Measurements from ENCODE around the gene ARNT2. TPM values are rescaled to one million over a fixed set of nuclear protein-coding genes. Genes with fewer than 3 reads are reported as not detected.

ARNT2 gene
- total and polyA plus RNA-seq, 8 donors = 0.58 to 27.4 (median 1.6) TPM

- TF ChIP-seq CTCF (IDR thresholded peaks at IDR 0.05) (no peak), EP300 (IDR thresholded peaks at IDR 0.05) (no peak), POLR2A (IDR thresholded peaks at IDR 0.05) (no peak), POLR2AphosphoS5 (IDR thresholded peaks at IDR 0.05) (no peak)
- DNase-seq = no peak
- Histone ChIP-seq H3K9me3 (no peaks in the 10 kb centered on the region), H3K4me1 (no peaks in the 10 kb centered on the region), H3K27ac (no peak overlapping the region), H3K27me3 (no peaks in the 10 kb centered on the region), H3K4me3 (no peak overlapping the region), H3K36me3 (no peaks in the 10 kb centered on the region)
- WGBS, 5 donors = 89 to 97% (median 95%) methylated on average over 2 of the region's 2 CpGs
- intact Hi-C loops (cut with DNase I; ENCODE audit: low total_unique reads) = no loop called here
Observed at GRCh38 chr15:80523746-80524145, 119.6 kb downstream of the ARNT2 start.

GRCh38 chr15:80525853-80526252 lies 121.7 kb downstream of the ARNT2 start:
- DNase-seq = no peak
- Histone ChIP-seq H3K9me3 (no peaks in the 10 kb centered on the region), H3K4me1 (peaks cover 0 to under 1% (median 0%) of the 10 kb centered on the region in 4 donors), H3K4me3 (no peak overlapping the region), H3K27me3 (no peaks in the 10 kb centered on the region), H3K27ac (no peak overlapping the region), H3K36me3 (no peaks in the 10 kb centered on the region)
- intact Hi-C loops (cut with DNase I; ENCODE audit: low total_unique reads) = no loop called here
- TF ChIP-seq EP300 (IDR thresholded peaks at IDR 0.05) (no peak), POLR2AphosphoS5 (IDR thresholded peaks at IDR 0.05) (no peak)
- WGBS, 5 donors = 83 to 91% (median 86%) methylated on average over 2 of the region's 2 CpGs

GRCh38 chr15:80526556-80527340 lies 122.6 kb downstream of the ARNT2 start:
- DNase-seq = no peak
- Histone ChIP-seq H3K27ac (no peak overlapping the region), H3K4me3 (no peak overlapping the region), H3K27me3 (no peaks in the 10 kb centered on the region), H3K4me1 (peaks cover 0 to 9% (median 4%) of the 10 kb centered on the region in 4 donors), H3K9me3 (no peaks in the 10 kb centered on the region), H3K36me3 (no peaks in the 10 kb centered on the region)
- 73 to 85% (median 77%) methylated on average over 3 of the region's 3 CpGs for WGBS, 5 donors
- intact Hi-C loops (cut with DNase I; ENCODE audit: low total_unique reads) = no loop called here
- no peak for TF ChIP-seq POLR2AphosphoS5 (IDR thresholded peaks at IDR 0.05)
- no peak for TF ChIP-seq CTCF (IDR thresholded peaks at IDR 0.05)
- no peak for TF ChIP-seq POLR2A (IDR thresholded peaks at IDR 0.05)
- TF ChIP-seq EP300 (IDR thresholded peaks at IDR 0.05) = no peak

- Histone ChIP-seq H3K4me1 (peaks cover 0 to 12% (median 6%) of the 10 kb centered on the region in 4 donors), H3K36me3 (no peaks in the 10 kb centered on the region), H3K27me3 (no peaks in the 10 kb centered on the region), H3K9me3 (no peaks in the 10 kb centered on the region), H3K4me3 (no peak overlapping the region), H3K27ac (no peak overlapping the region)
- intact Hi-C loops (cut with DNase I; ENCODE audit: low total_unique reads) = no loop called here
- TF ChIP-seq EP300 (IDR thresholded peaks at IDR 0.05) (no peak), CTCF (IDR thresholded peaks at IDR 0.05) (no peak), POLR2A (IDR thresholded peaks at IDR 0.05) (no peak), POLR2AphosphoS5 (IDR thresholded peaks at IDR 0.05) (no peak)
- DNase-seq = no peak
Observed at GRCh38 chr15:80527406-80527805, 123.2 kb downstream of the ARNT2 start.

GRCh38 chr15:80527961-80528360 lies 123.8 kb downstream of the ARNT2 start:
- WGBS, 5 donors = 89 to 100% (median 96%) methylated on average over 5 of the region's 5 CpGs
- Histone ChIP-seq H3K27me3 (no peaks in the 10 kb centered on the region), H3K4me1 (peaks cover 0 to 12% (median 6%) of the 10 kb centered on the region in 4 donors), H3K9me3 (no peaks in the 10 kb centered on the region), H3K36me3 (no peaks in the 10 kb centered on the region), H3K4me3 (no peak overlapping the region), H3K27ac (no peak overlapping the region)
- TF ChIP-seq CTCF (IDR thresholded peaks at IDR 0.05) (no peak), POLR2AphosphoS5 (IDR thresholded peaks at IDR 0.05) (no peak), EP300 (IDR thresholded peaks at IDR 0.05) (no peak), POLR2A (IDR thresholded peaks at IDR 0.05) (no peak)
- intact Hi-C loops (cut with DNase I; ENCODE audit: low total_unique reads) = no loop called here
- no peak for DNase-seq
